PC-9 (cell line): ENCODE measurements around the gene PIR.

Experiments
- CTCF ChIP-seq: fragments of 200-600 bp; sonication (generic); conservative IDR thresholded peaks from 2 replicates; pipeline ENCODE4 v1.6.1; 2017; ENCODE audit warnings: mixed run types, antibody characterized with exemption, mild to moderate bottlenecking, moderate library complexity
- EZH2 ChIP-seq: fragments of 200-600 bp; sonication (generic); IDR thresholded peaks from 2 replicates; pipeline ENCODE4 v1.8.0; 2017; ENCODE audit warnings: antibody characterized with exemption, low read depth

- TF ChIP-seq CTCF, result no peak
- no peak for TF ChIP-seq EZH2
These were observed 8.4 kb upstream of the PIR start for GRCh38 chrX:15501506-15501905.
